ENCODE data around the gene LLGL1.

LLGL1 gene

GRCh38 chr17:18241229-18241871, 15.9 kb downstream of the LLGL1 start:
- no peaks in the 10 kb centered on the region for H3K27me3 ChIP-seq (ENCODE audit: control insufficient read depth, insufficient read depth, low read length)
- DNase-seq (ENCODE audit: low read depth, low spot score) = no peak
- H3K4me3 ChIP-seq (ENCODE audit: low read length) = no peak overlapping the region
- H3K9me3 ChIP-seq (ENCODE audit: control insufficient read depth, insufficient read depth, low read length) = no peaks in the 10 kb centered on the region
- H3K4me1 ChIP-seq (ENCODE audit: control insufficient read depth, insufficient read depth, low read length) = peaks cover 5% of the 10 kb centered on the region
- WGBS (ENCODE audit: insufficient coverage, insufficient read length) = no CpG with 5 or more reads among the region's 28 CpGs
- no peak overlapping the region for H3K27ac ChIP-seq (ENCODE audit: low read length)
- peaks cover 60% of the 10 kb centered on the region for H3K36me3 ChIP-seq (ENCODE audit: control insufficient read depth, insufficient read depth, low read length)

- no CpG with 5 or more reads among the region's 21 CpGs for WGBS (ENCODE audit: insufficient coverage, insufficient read length)
- no peak for DNase-seq (ENCODE audit: low read depth, low spot score)
- Histone ChIP-seq H3K4me3 (ENCODE audit: low read length) (no peak overlapping the region), H3K27ac (ENCODE audit: low read length) (no peak overlapping the region), H3K36me3 (ENCODE audit: control insufficient read depth, insufficient read depth, low read length) (peaks cover 43% of the 10 kb centered on the region), H3K27me3 (ENCODE audit: control insufficient read depth, insufficient read depth, low read length) (no peaks in the 10 kb centered on the region), H3K9me3 (ENCODE audit: control insufficient read depth, insufficient read depth, low read length) (no peaks in the 10 kb centered on the region), H3K4me1 (ENCODE audit: control insufficient read depth, insufficient read depth, low read length) (peaks cover 9% of the 10 kb centered on the region)
Measured at GRCh38 chr17:18245038-18245776, 19.8 kb downstream of the LLGL1 start.

- H3K4me3 ChIP-seq (ENCODE audit: low read length) = no peak overlapping the region; the same call in 1 of the 2 replicates
- H3K4me1 ChIP-seq (ENCODE audit: control insufficient read depth, insufficient read depth, low read length) = peaks cover 9% of the 10 kb centered on the region
- no peaks in the 10 kb centered on the region for H3K9me3 ChIP-seq (ENCODE audit: control insufficient read depth, insufficient read depth, low read length)
- no peak overlapping the region for H3K27ac ChIP-seq (ENCODE audit: low read length)
- no peak for DNase-seq (ENCODE audit: low read depth, low spot score)
- WGBS (ENCODE audit: insufficient coverage, insufficient read length) = no CpG with 5 or more reads among the region's 24 CpGs
- H3K36me3 ChIP-seq (ENCODE audit: control insufficient read depth, insufficient read depth, low read length) = peaks cover 45% of the 10 kb centered on the region
- no peaks in the 10 kb centered on the region for H3K27me3 ChIP-seq (ENCODE audit: control insufficient read depth, insufficient read depth, low read length)
Measured at GRCh38 chr17:18246109-18246725, 20.8 kb downstream of the LLGL1 start.

GRCh38 chr17:18246880-18247612, 21.6 kb downstream of the LLGL1 start:
- no peak for DNase-seq (ENCODE audit: low read depth, low spot score)
- Histone ChIP-seq H3K4me1 (ENCODE audit: control insufficient read depth, insufficient read depth, low read length) (peaks cover 9% of the 10 kb centered on the region), H3K9me3 (ENCODE audit: control insufficient read depth, insufficient read depth, low read length) (no peaks in the 10 kb centered on the region), H3K36me3 (ENCODE audit: control insufficient read depth, insufficient read depth, low read length) (peaks cover 46% of the 10 kb centered on the region), H3K27me3 (ENCODE audit: control insufficient read depth, insufficient read depth, low read length) (no peaks in the 10 kb centered on the region), H3K4me3 (ENCODE audit: low read length) (peak overlapping the region; percentile 46; the same call in 1 of the 2 replicates), H3K27ac (ENCODE audit: low read length) (no peak overlapping the region)
- no CpG with 5 or more reads among the region's 46 CpGs for WGBS (ENCODE audit: insufficient coverage, insufficient read length)

- H3K27me3 ChIP-seq (ENCODE audit: control insufficient read depth, insufficient read depth, low read length) = no peaks in the 10 kb centered on the region
- DNase-seq (ENCODE audit: low read depth, low spot score) = no peak
- peaks cover 48% of the 10 kb centered on the region for H3K36me3 ChIP-seq (ENCODE audit: control insufficient read depth, insufficient read depth, low read length)
- H3K4me1 ChIP-seq (ENCODE audit: control insufficient read depth, insufficient read depth, low read length) = peaks cover 9% of the 10 kb centered on the region
- no peaks in the 10 kb centered on the region for H3K9me3 ChIP-seq (ENCODE audit: control insufficient read depth, insufficient read depth, low read length)
- no CpG with 5 or more reads among the region's 30 CpGs for WGBS (ENCODE audit: insufficient coverage, insufficient read length)
- H3K27ac ChIP-seq (ENCODE audit: low read length) = no peak overlapping the region
- H3K4me3 ChIP-seq (ENCODE audit: low read length) = no peak overlapping the region
Measured at GRCh38 chr17:18247613-18248001, 22.2 kb downstream of the LLGL1 start.

GRCh38 chr17:18248300-18248731, 22.9 kb downstream of the LLGL1 start:
- Histone ChIP-seq H3K4me3 (ENCODE audit: low read length) (no peak overlapping the region), H3K36me3 (ENCODE audit: control insufficient read depth, insufficient read depth, low read length) (peaks cover 50% of the 10 kb centered on the region), H3K27ac (ENCODE audit: low read length) (no peak overlapping the region), H3K27me3 (ENCODE audit: control insufficient read depth, insufficient read depth, low read length) (no peaks in the 10 kb centered on the region), H3K9me3 (ENCODE audit: control insufficient read depth, insufficient read depth, low read length) (no peaks in the 10 kb centered on the region), H3K4me1 (ENCODE audit: control insufficient read depth, insufficient read depth, low read length) (peaks cover 9% of the 10 kb centered on the region)
- no peak for DNase-seq (ENCODE audit: low read depth, low spot score)
- no CpG with 5 or more reads among the region's 9 CpGs for WGBS (ENCODE audit: insufficient coverage, insufficient read length)

- WGBS (ENCODE audit: insufficient coverage, insufficient read length) = no CpG with 5 or more reads among the region's 7 CpGs
- no peak for DNase-seq (ENCODE audit: low read depth, low spot score)
- Histone ChIP-seq H3K4me1 (ENCODE audit: control insufficient read depth, insufficient read depth, low read length) (peaks cover 9% of the 10 kb centered on the region), H3K9me3 (ENCODE audit: control insufficient read depth, insufficient read depth, low read length) (no peaks in the 10 kb centered on the region), H3K27ac (ENCODE audit: low read length) (no peak overlapping the region), H3K36me3 (ENCODE audit: control insufficient read depth, insufficient read depth, low read length) (peaks cover 50% of the 10 kb centered on the region), H3K27me3 (ENCODE audit: control insufficient read depth, insufficient read depth, low read length) (no peaks in the 10 kb centered on the region), H3K4me3 (ENCODE audit: low read length) (no peak overlapping the region)
Measured at GRCh38 chr17:18248811-18249210, 23.4 kb downstream of the LLGL1 start.

- peaks cover 9% of the 10 kb centered on the region for H3K4me1 ChIP-seq (ENCODE audit: control insufficient read depth, insufficient read depth, low read length)
- H3K9me3 ChIP-seq (ENCODE audit: control insufficient read depth, insufficient read depth, low read length) = no peaks in the 10 kb centered on the region
- DNase-seq (ENCODE audit: low read depth, low spot score) = no peak
- peaks cover 53% of the 10 kb centered on the region for H3K36me3 ChIP-seq (ENCODE audit: control insufficient read depth, insufficient read depth, low read length)
- no CpG with 5 or more reads among the region's 9 CpGs for WGBS (ENCODE audit: insufficient coverage, insufficient read length)
- no peak overlapping the region for H3K4me3 ChIP-seq (ENCODE audit: low read length)
- H3K27me3 ChIP-seq (ENCODE audit: control insufficient read depth, insufficient read depth, low read length) = no peaks in the 10 kb centered on the region
- H3K27ac ChIP-seq (ENCODE audit: low read length) = no peak overlapping the region
Measured at GRCh38 chr17:18250259-18250658, 24.8 kb downstream of the LLGL1 start.

- no peak overlapping the region for H3K27ac ChIP-seq (ENCODE audit: low read length)
- no CpG with 5 or more reads among the region's 14 CpGs for whole genome bisulfite sequencing (ENCODE audit: insufficient coverage, insufficient read length)
Measured at GRCh38 chr17:18250708-18251107, 25.3 kb downstream of the LLGL1 start.

GRCh38 chr17:18251204-18251603, 25.8 kb downstream of the LLGL1 start:
- H3K36me3 ChIP-seq (ENCODE audit: control insufficient read depth, insufficient read depth, low read length) = peaks cover 43% of the 10 kb centered on the region

More at GRCh38 chr17:18250708-18251107, 25.3 kb downstream of the LLGL1 start:
- peaks cover 9% of the 10 kb centered on the region for H3K4me1 ChIP-seq (ENCODE audit: control insufficient read depth, insufficient read depth, low read length)
- no peak for DNase-seq (ENCODE audit: low read depth, low spot score)
- H3K4me3 ChIP-seq (ENCODE audit: low read length) = no peak overlapping the region
- H3K36me3 ChIP-seq (ENCODE audit: control insufficient read depth, insufficient read depth, low read length) = peaks cover 48% of the 10 kb centered on the region
- no peaks in the 10 kb centered on the region for H3K27me3 ChIP-seq (ENCODE audit: control insufficient read depth, insufficient read depth, low read length)
- H3K9me3 ChIP-seq (ENCODE audit: control insufficient read depth, insufficient read depth, low read length) = no peaks in the 10 kb centered on the region

More at GRCh38 chr17:18251204-18251603, 25.8 kb downstream of the LLGL1 start:
- no peak for DNase-seq (ENCODE audit: low read depth, low spot score)
- no peaks in the 10 kb centered on the region for H3K27me3 ChIP-seq (ENCODE audit: control insufficient read depth, insufficient read depth, low read length)
- no peak overlapping the region for H3K4me3 ChIP-seq (ENCODE audit: low read length)
- no peaks in the 10 kb centered on the region for H3K9me3 ChIP-seq (ENCODE audit: control insufficient read depth, insufficient read depth, low read length)
- no CpG with 5 or more reads among the region's 15 CpGs for WGBS (ENCODE audit: insufficient coverage, insufficient read length)
- H3K27ac ChIP-seq (ENCODE audit: low read length) = no peak overlapping the region
- H3K4me1 ChIP-seq (ENCODE audit: control insufficient read depth, insufficient read depth, low read length) = peaks cover 6% of the 10 kb centered on the region
